Measurements from ENCODE around the gene NBAS.
"Not testable (repeated sequence)": the region's sequence is repeated elsewhere in the genome, so short reads cannot be mapped to it uniquely, and the experiment has no call there.

NBAS gene

GRCh38 chr2:15471606-15472005 is 89.5 kb downstream of the NBAS start:
- H3K4me3 Mint-ChIP-seq: no peak overlapping the region
- no peak overlapping the region for H3K27ac Mint-ChIP-seq
- H3K27me3 Mint-ChIP-seq: no peaks in the 10 kb centered on the region
- H3K9me3 Mint-ChIP-seq: no peaks in the 10 kb centered on the region
- no peaks in the 10 kb centered on the region for H3K4me1 Mint-ChIP-seq (ENCODE audit: low read depth)
- intact Hi-C loops (cut with micrococcal nuclease): no loop called here
- peaks cover 83% of the 10 kb centered on the region for H3K36me3 Mint-ChIP-seq (ENCODE audit: low read depth)

DNA sequence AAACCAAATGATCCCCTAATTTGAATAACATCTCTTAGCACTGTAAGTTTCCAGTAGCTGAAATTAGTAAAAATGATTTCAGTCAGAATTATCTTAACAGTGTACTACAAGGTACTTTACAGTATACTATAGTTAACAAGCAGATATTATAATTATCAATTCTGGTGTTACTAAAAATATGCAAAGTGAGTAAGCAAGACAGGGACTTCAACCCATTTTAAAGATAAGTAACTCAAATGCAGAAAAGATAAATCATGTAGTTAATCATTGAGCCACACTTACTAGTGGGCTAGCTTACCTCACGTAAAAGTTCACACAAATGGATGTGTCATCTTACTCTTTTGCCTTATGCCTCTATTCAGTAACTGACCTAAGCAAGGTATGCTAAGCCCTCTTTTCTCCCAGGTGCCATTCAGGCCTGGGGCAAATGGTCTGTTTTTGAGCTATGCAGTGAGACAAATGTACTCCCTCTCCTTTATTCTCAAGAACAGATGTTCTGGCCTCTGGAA is 101.0 kb downstream of the NBAS start:
- H3K9me3 Mint-ChIP-seq: no peaks in the 10 kb centered on the region
- H3K4me1 Mint-ChIP-seq (ENCODE audit: low read depth): no peaks in the 10 kb centered on the region
- peaks cover 74% of the 10 kb centered on the region for H3K36me3 Mint-ChIP-seq (ENCODE audit: low read depth)
- H3K27ac Mint-ChIP-seq: no peak overlapping the region
- intact Hi-C loops (cut with micrococcal nuclease): no loop called here
- no peak overlapping the region for H3K4me3 Mint-ChIP-seq
- no peaks in the 10 kb centered on the region for H3K27me3 Mint-ChIP-seq

DNA sequence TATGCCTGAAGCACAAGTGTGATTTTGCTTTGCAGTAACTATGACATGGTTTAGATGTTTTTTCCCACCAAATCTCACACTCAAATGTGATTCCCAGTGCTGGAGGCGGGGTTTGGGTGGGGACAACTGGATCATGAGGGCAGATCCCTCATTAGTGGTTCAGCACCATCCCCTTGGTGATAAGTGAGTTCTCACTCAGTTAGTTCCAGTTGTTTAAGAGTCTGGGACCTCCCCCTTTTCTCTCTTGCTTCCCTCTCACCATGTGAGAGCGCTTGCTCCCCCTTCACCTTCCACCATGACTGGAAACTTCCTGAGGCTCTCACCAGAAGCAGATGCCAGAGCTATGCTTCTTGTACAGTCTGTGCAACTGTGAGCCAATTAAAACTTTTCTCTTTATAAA is 102.9 kb downstream of the NBAS start:
- H3K9me3 Mint-ChIP-seq: no peaks in the 10 kb centered on the region
- no peak overlapping the region for H3K27ac Mint-ChIP-seq

GRCh38 chr2:15457868-15458267 is 103.3 kb downstream of the NBAS start:
- intact Hi-C loops (cut with micrococcal nuclease): no loop called here
- Mint-ChIP-seq H3K4me1 (ENCODE audit: low read depth) (no peaks in the 10 kb centered on the region), H3K4me3 (no peak overlapping the region), H3K9me3 (no peaks in the 10 kb centered on the region), H3K27me3 (no peaks in the 10 kb centered on the region), H3K27ac (no peak overlapping the region), H3K36me3 (ENCODE audit: low read depth) (peaks cover 62% of the 10 kb centered on the region)

More for the DNA sequence above, 102.9 kb downstream of the NBAS start:
- no peaks in the 10 kb centered on the region for H3K4me1 Mint-ChIP-seq (ENCODE audit: low read depth)
- no peaks in the 10 kb centered on the region for H3K27me3 Mint-ChIP-seq
- peaks cover 64% of the 10 kb centered on the region for H3K36me3 Mint-ChIP-seq (ENCODE audit: low read depth)
- H3K4me3 Mint-ChIP-seq: no peak overlapping the region
- intact Hi-C loops (cut with micrococcal nuclease): no loop called here

DNA sequence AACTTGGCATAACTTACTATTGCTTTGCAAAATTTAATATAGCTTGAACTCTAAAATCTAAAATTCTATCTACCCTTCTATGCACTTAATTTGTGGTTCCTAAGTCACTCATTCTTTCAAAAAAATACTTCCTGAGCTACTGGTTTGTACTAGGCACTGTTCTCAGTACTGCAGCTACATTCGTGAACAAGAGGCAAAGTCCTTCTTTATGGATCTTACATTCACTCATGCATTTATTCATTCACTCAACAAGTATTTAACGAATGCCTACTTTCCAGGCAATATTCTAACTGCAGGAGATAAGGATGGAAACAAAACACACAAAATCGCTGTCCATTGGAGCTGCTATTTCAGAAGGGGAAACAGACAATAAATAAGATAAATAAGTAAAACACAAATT is 104.8 kb downstream of the NBAS start:
- H3K4me3 Mint-ChIP-seq: no peak overlapping the region
- H3K27ac Mint-ChIP-seq: no peak overlapping the region
- H3K27me3 Mint-ChIP-seq: no peaks in the 10 kb centered on the region
- intact Hi-C loops (cut with micrococcal nuclease): no loop called here
- H3K9me3 Mint-ChIP-seq: no peaks in the 10 kb centered on the region
- H3K4me1 Mint-ChIP-seq (ENCODE audit: low read depth): no peaks in the 10 kb centered on the region
- peaks cover 64% of the 10 kb centered on the region for H3K36me3 Mint-ChIP-seq (ENCODE audit: low read depth)

DNA sequence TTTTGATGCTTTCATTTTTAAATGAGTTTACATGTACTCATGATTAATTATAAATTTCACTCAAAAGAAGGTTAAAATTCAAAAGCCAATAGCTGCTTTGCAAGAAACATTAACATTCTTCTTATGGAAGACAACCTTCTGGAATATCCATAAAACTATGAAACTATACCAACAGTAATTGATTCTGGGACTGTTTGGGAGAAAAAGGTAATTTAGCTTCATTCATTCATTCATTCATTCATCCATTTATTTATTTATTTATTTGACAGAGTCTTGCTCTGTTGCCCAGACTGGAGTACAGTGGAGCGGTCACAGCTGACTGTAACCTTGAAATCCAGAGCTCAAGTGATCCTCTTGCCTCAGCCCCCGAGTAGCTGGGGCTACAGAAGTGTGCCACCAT is 110.3 kb downstream of the NBAS start:
- H3K9me3 Mint-ChIP-seq: peaks cover 6% of the 10 kb centered on the region
- H3K27me3 Mint-ChIP-seq: no peaks in the 10 kb centered on the region
- no peak overlapping the region for H3K4me3 Mint-ChIP-seq
- H3K36me3 Mint-ChIP-seq (ENCODE audit: low read depth): peaks cover 46% of the 10 kb centered on the region
- no peaks in the 10 kb centered on the region for H3K4me1 Mint-ChIP-seq (ENCODE audit: low read depth)
- H3K27ac Mint-ChIP-seq: no peak overlapping the region
- intact Hi-C loops (cut with micrococcal nuclease): no loop called here

- H3K4me3 Mint-ChIP-seq: no peak overlapping the region
- H3K36me3 Mint-ChIP-seq (ENCODE audit: low read depth): peaks cover 46% of the 10 kb centered on the region
- no peaks in the 10 kb centered on the region for H3K27me3 Mint-ChIP-seq
- intact Hi-C loops (cut with micrococcal nuclease): no loop called here
- peaks cover 10% of the 10 kb centered on the region for H3K9me3 Mint-ChIP-seq
- H3K4me1 Mint-ChIP-seq (ENCODE audit: low read depth): no peaks in the 10 kb centered on the region
- H3K27ac Mint-ChIP-seq: no peak overlapping the region
Observed at GRCh38 chr2:15449556-15450236, 111.4 kb downstream of the NBAS start.

GRCh38 chr2:15448250-15448839 is 112.8 kb downstream of the NBAS start:
- Mint-ChIP-seq H3K4me1 (ENCODE audit: low read depth) (no peaks in the 10 kb centered on the region), H3K27ac (no peak overlapping the region), H3K27me3 (no peaks in the 10 kb centered on the region), H3K9me3 (peaks cover 10% of the 10 kb centered on the region), H3K4me3 (no peak overlapping the region), H3K36me3 (ENCODE audit: low read depth) (peaks cover 42% of the 10 kb centered on the region)
- intact Hi-C loops (cut with micrococcal nuclease): no loop called here

GRCh38 chr2:15447381-15447780 is 113.8 kb downstream of the NBAS start:
- Mint-ChIP-seq H3K27ac (no peak overlapping the region), H3K4me3 (no peak overlapping the region), H3K36me3 (ENCODE audit: low read depth) (peaks cover 35% of the 10 kb centered on the region), H3K4me1 (ENCODE audit: low read depth) (no peaks in the 10 kb centered on the region), H3K9me3 (peaks cover 10% of the 10 kb centered on the region), H3K27me3 (no peaks in the 10 kb centered on the region)
- intact Hi-C loops (cut with micrococcal nuclease): no loop called here

- Mint-ChIP-seq H3K4me1 (ENCODE audit: low read depth) (no peaks in the 10 kb centered on the region), H3K27me3 (no peaks in the 10 kb centered on the region), H3K36me3 (ENCODE audit: low read depth) (peaks cover 31% of the 10 kb centered on the region), H3K4me3 (no peak overlapping the region), H3K27ac (no peak overlapping the region), H3K9me3 (peaks cover 10% of the 10 kb centered on the region)
- intact Hi-C loops (cut with micrococcal nuclease): no loop called here
Observed at GRCh38 chr2:15446961-15447360, 114.2 kb downstream of the NBAS start.

DNA sequence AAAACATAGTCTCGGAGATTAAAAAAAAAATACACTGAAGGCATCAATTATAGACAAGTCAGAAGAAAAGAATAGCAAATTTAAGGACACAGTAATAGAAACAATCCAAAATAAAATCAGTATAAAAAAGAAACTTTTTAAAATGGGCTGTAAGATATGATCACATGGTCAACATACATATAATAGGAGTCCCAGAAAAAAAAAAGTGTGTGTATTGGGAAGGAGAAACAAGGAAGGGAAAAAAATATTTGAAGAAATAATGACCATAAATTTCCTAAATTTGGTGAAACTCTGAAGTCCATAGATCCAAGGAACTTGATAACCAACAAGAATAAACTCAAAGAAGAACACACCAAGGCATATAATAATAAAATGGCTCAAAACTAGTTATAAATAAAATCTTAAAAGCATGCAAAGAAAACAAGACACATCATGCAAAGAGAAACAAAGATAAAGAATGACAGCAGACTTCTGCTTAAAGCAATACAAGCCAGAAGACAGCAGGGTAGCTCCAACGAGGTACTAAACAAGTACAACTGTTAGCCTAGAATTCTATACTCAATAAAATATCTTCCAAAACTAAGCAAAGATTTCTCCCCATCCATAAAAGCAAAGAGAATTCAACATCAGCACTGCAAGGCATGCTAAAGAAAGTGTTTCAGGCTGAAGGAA is 115.1 kb downstream of the NBAS start:
- peaks cover 10% of the 10 kb centered on the region for H3K9me3 Mint-ChIP-seq
- H3K4me1 Mint-ChIP-seq (ENCODE audit: low read depth): no peaks in the 10 kb centered on the region
- no peaks in the 10 kb centered on the region for H3K27me3 Mint-ChIP-seq
- H3K36me3 Mint-ChIP-seq (ENCODE audit: low read depth): peaks cover 27% of the 10 kb centered on the region
- H3K27ac Mint-ChIP-seq: no peak overlapping the region
- H3K4me3 Mint-ChIP-seq: no peak overlapping the region
- intact Hi-C loops (cut with micrococcal nuclease): no loop called here

- H3K4me1 Mint-ChIP-seq (ENCODE audit: low read depth); H3K4me3 Mint-ChIP-seq; H3K9me3 Mint-ChIP-seq; H3K27me3 Mint-ChIP-seq; H3K27ac Mint-ChIP-seq; intact Hi-C loops (cut with micrococcal nuclease): not testable (repeated sequence)
- H3K36me3 Mint-ChIP-seq (ENCODE audit: low read depth): peaks cover 22% of the 10 kb centered on the region
Observed at GRCh38 chr2:15439768-15440524, 121.2 kb downstream of the NBAS start.

GRCh38 chr2:15439366-15439765 is 121.8 kb downstream of the NBAS start:
- H3K27me3 Mint-ChIP-seq; H3K27ac Mint-ChIP-seq; H3K4me1 Mint-ChIP-seq (ENCODE audit: low read depth); intact Hi-C loops (cut with micrococcal nuclease); H3K9me3 Mint-ChIP-seq; H3K4me3 Mint-ChIP-seq: not testable (repeated sequence)
- H3K36me3 Mint-ChIP-seq (ENCODE audit: low read depth): peaks cover 22% of the 10 kb centered on the region

DNA sequence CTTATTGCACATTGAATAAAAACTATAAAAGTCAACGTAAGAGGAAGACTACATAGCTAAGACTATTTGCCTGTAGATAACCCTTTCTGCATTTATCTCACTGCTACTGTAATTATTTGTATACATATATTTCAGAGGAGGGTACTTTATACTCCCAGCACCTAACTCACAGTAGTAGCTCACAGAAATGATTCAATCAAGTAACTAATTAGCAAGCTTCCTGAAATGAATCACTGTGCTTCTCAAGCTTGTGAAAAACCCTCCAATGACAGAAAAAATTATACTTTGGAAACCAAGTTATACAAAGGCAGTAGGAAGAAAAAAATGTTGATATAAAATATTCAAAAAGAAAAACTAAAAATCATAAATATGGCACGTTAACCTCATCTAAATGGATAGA is 124.9 kb downstream of the NBAS start:
- Mint-ChIP-seq H3K36me3 (ENCODE audit: low read depth) (peaks cover 29% of the 10 kb centered on the region), H3K4me3 (no peak overlapping the region), H3K9me3 (no peaks in the 10 kb centered on the region), H3K4me1 (ENCODE audit: low read depth) (peaks cover 6% of the 10 kb centered on the region), H3K27me3 (no peaks in the 10 kb centered on the region), H3K27ac (no peak overlapping the region)
- intact Hi-C loops (cut with micrococcal nuclease): no loop called here

Data from dendritic cell treated with granulocyte-macrophage colony-stimulating factor and Interleukin-4, amounts not matched to agents 40 ng/mL and 50 ng/mL, for 4 days (primary cell).